ENCODE results near the gene UPK1B. TPM values are rescaled to one million over a fixed set of nuclear protein-coding genes. Genes with fewer than 3 reads are reported as not detected.
A peak's percentile ranks its signal among the peaks of the same experiment; 100 is the strongest.

The UPK1B gene
- total RNA-seq, 1 experiment from 2014 or later, result 1.0 TPM

- H3K18ac ChIP-seq (ENCODE audit: insufficient read length, low read depth, low read length), result no peak overlapping the region
- peaks cover 8 to 11% of the 10 kb centered on the region in 2 experiments; a peak in 2 of 4 replicates for H3K4me1 Mint-ChIP-seq
- H3K14ac ChIP-seq (ENCODE audit: insufficient read depth, low read length), result no peak overlapping the region
- TF ChIP-seq, protein P1, sequence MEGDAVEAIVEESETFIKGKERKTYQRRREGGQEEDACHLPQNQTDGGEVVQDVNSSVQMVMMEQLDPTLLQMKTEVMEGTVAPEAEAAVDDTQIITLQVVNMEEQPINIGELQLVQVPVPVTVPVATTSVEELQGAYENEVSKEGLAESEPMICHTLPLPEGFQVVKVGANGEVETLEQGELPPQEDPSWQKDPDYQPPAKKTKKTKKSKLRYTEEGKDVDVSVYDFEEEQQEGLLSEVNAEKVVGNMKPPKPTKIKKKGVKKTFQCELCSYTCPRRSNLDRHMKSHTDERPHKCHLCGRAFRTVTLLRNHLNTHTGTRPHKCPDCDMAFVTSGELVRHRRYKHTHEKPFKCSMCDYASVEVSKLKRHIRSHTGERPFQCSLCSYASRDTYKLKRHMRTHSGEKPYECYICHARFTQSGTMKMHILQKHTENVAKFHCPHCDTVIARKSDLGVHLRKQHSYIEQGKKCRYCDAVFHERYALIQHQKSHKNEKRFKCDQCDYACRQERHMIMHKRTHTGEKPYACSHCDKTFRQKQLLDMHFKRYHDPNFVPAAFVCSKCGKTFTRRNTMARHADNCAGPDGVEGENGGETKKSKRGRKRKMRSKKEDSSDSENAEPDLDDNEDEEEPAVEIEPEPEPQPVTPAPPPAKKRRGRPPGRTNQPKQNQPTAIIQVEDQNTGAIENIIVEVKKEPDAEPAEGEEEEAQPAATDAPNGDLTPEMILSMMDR (conservative IDR thresholded peaks at IDR 0.05), result no peak; the same call in 2 of the 3 replicates
- H3K36me3 Mint-ChIP-seq (ENCODE audit: insufficient read depth in 1 of 3, low read depth in 3 of 3), result peaks cover 2 to 26% (median 11%) of the 10 kb centered on the region in 3 experiments
- no peak overlapping the region for H2BK120ac ChIP-seq (ENCODE audit: low read depth, low read length, poor library complexity, severe bottlenecking)
- H2BK20ac ChIP-seq (ENCODE audit: low read depth, low read length, poor library complexity, severe bottlenecking), result no peak overlapping the region
- H3K27ac ChIP-seq (ENCODE audit: insufficient read length, low read depth, low read length), result no peak overlapping the region
- H2BK12ac ChIP-seq (ENCODE audit: insufficient read length, low read depth, low read length), result no peak overlapping the region
- no peaks in the 10 kb centered on the region for H4K20me1 ChIP-seq (ENCODE audit: control insufficient read depth, insufficient read depth, insufficient read length)
- H2AFZ ChIP-seq (ENCODE audit: low read length), result no peak overlapping the region
- no peak overlapping the region for H2BK5ac ChIP-seq (ENCODE audit: insufficient read length, low read length)
- H3K4ac ChIP-seq (ENCODE audit: low read depth, low read length), result no peak overlapping the region
- H4K5ac ChIP-seq (ENCODE audit: insufficient read length, low read depth, low read length), result no peak overlapping the region
- H3K4me1 ChIP-seq (ENCODE audit: insufficient read depth, low read length), result no peaks in the 10 kb centered on the region
- H3T11ph ChIP-seq (ENCODE audit: low read length), result no peak overlapping the region
- H3K79me2 ChIP-seq (ENCODE audit: insufficient read depth, low read length), result no peaks in the 10 kb centered on the region
- H3K23me2 ChIP-seq (ENCODE audit: insufficient read length, low read depth, low read length, poor library complexity, severe bottlenecking), result no peaks in the 10 kb centered on the region
- DNase-seq, result peak; percentile 46
- H3K9me3 Mint-ChIP-seq, result no peaks in the 10 kb centered on the region; a peak in 2 of 5 replicates
- no peaks in the 10 kb centered on the region for H3K79me1 ChIP-seq (ENCODE audit: insufficient read depth, low read depth, low read length, poor library complexity, severe bottlenecking)
- H3K27me3 ChIP-seq (ENCODE audit: insufficient read depth, low read length), result no peaks in the 10 kb centered on the region
- WGBS (ENCODE audit: extremely low coverage, insufficient read length, low lambda C conversion rate), result no CpG with 5 or more reads among the region's 4 CpGs
- H4K8ac ChIP-seq (replicated peaks; ENCODE audit: insufficient read length, low read depth, low read length), result no peak overlapping the region
- no peak overlapping the region for H3K4me2 ChIP-seq (ENCODE audit: insufficient read depth, insufficient read length, low read length)
- no peak overlapping the region for H2AK5ac ChIP-seq (ENCODE audit: insufficient read length, low read length)
- H2BK15ac ChIP-seq (ENCODE audit: low read depth, low read length), result no peak overlapping the region
- H3K9me3 ChIP-seq (ENCODE audit: control insufficient read depth, low read depth, low read length), result no peaks in the 10 kb centered on the region
- no peak overlapping the region for H3K4me3 Mint-ChIP-seq
- H3K56ac ChIP-seq (ENCODE audit: insufficient read length, low read depth, low read length), result no peak overlapping the region
- peak overlapping the region in 2 of 3 experiments; percentile 72 to 82; a peak in 1 of 7 replicates for H3K27ac Mint-ChIP-seq
- H4K91ac ChIP-seq (ENCODE audit: insufficient read length, low read depth, low read length), result no peak overlapping the region
- no peak overlapping the region for H3K23ac ChIP-seq (ENCODE audit: insufficient read length, low read depth, low read length)
- H3K9ac ChIP-seq (ENCODE audit: extremely low read depth, insufficient read length, low read length), result no peak overlapping the region
- H3K27me3 Mint-ChIP-seq (ENCODE audit: low read depth), result no peaks in the 10 kb centered on the region; the same call in 1 of the 2 replicates
These were observed 33.5 kb downstream of the UPK1B start for GRCh38 chr3:119206611-119207511.
